ENCODE results near the gene TMED4.
A peak's percentile ranks its signal among the peaks of the same experiment; 100 is the strongest.
"Not testable (repeated sequence)": the region's sequence is repeated elsewhere in the genome, so short reads cannot be mapped to it uniquely, and the experiment has no call there.

The TMED4 gene

GRCh38 chr7:44607141-44608068, 25.4 kb upstream of the TMED4 start:
- H3K4me3 ChIP-seq (ENCODE audit: low read length) = peak overlapping the region; percentile 94
- no peak for TF ChIP-seq CTCF (conservative IDR thresholded peaks at IDR 0.05; ENCODE audit: low read length)
- no peak for DNase-seq (ENCODE audit: low read depth)

- DNase-seq (ENCODE audit: low read depth) = peak; percentile 98
- TF ChIP-seq CTCF (conservative IDR thresholded peaks at IDR 0.05; ENCODE audit: low read length) = no peak
- H3K4me3 ChIP-seq (ENCODE audit: low read length) = peak within 1 kb of the TSS; percentile 94
Measured at GRCh38 chr7:44606341-44607140, 24.5 kb upstream of the TMED4 start, which contains the start of gene OGDH. Gene OGDH (plus strand): TSS chr7:44606627. CDS start chr7:44624344, 17,717 bp downstream.

GRCh38 chr7:44604941-44605340, 22.9 kb upstream of the TMED4 start:
- TF ChIP-seq CTCF (conservative IDR thresholded peaks at IDR 0.05; ENCODE audit: low read length) = no peak

GRCh38 chr7:44603193-44603592, 21.2 kb upstream of the TMED4 start:
- no peak for TF ChIP-seq CTCF (conservative IDR thresholded peaks at IDR 0.05; ENCODE audit: low read length)
- DNase-seq (ENCODE audit: low read depth) = no peak

More at GRCh38 chr7:44604941-44605340, 22.9 kb upstream of the TMED4 start:
- DNase-seq (ENCODE audit: low read depth) = no peak
- no peak overlapping the region for H3K4me3 ChIP-seq (ENCODE audit: low read length)

GRCh38 chr7:44602576-44602910, 20.5 kb upstream of the TMED4 start:
- no peak for DNase-seq (ENCODE audit: low read depth)
- no peak for TF ChIP-seq CTCF (conservative IDR thresholded peaks at IDR 0.05; ENCODE audit: low read length)
- H3K4me3 ChIP-seq (ENCODE audit: low read length) = no peak overlapping the region

More at GRCh38 chr7:44603193-44603592, 21.2 kb upstream of the TMED4 start:
- H3K4me3 ChIP-seq (ENCODE audit: low read length) = no peak overlapping the region

GRCh38 chr7:44599222-44599621, 17.2 kb upstream of the TMED4 start:
- H3K4me3 ChIP-seq (ENCODE audit: low read length) = no peak overlapping the region
- no peak for TF ChIP-seq CTCF (conservative IDR thresholded peaks at IDR 0.05; ENCODE audit: low read length)
- no peak for DNase-seq (ENCODE audit: low read depth)

GRCh38 chr7:44597181-44597580, 15.2 kb upstream of the TMED4 start:
- not testable (repeated sequence) for H3K4me3 ChIP-seq (ENCODE audit: low read length); DNase-seq (ENCODE audit: low read depth)
